NCI-H226 (cell line): ENCODE data around the gene PLAGL1.
"Not testable (repeated sequence)": the region's sequence is repeated elsewhere in the genome, so short reads cannot be mapped to it uniquely, and the experiment has no call there.

Source experiments
- DNase-seq: peaks from one replicate; pipeline ENCODE4 v3.0.0-alpha.2; 2015

The PLAGL1 gene

DNA sequence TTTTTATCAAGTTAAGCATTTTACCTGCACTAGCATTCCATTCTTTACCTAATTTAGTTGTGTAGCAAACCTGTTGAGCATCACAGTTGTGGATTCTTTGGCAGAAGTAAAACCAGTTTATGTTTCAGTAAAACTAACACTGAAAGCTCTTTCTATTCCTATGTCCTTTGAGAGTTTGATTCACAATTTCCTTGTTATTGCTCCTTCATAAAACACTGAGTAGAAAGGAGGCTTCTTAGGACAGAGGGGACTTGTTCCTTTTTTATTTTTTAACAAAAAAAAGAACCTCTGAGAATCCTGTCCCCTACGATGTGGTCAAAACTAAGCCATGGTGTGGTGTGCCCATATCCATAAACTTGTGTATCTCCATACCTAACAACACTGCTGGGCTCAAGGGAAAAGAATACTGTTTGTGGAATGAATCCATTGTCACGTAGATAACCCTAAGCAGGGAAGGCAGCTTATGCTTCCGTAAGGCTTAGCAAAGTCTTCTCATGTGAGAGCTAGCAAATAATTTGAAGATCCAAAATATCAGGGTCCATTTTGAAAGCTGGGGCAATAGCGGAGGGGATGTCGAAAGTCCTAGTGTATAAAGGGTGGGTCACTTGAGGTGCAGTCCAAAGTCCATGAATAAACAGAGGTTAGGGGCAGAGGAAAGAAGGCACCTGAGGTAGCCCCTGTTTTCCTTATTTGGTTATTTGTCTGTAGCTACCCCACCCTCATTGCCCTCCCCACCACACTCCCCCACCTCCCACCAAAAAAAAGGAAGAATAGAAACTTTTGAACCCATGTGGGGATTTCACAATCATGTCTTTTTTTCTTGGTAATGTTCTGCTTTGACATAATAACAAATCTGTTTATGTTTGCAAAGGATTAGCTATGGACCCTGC is 71.0 kb downstream of the PLAGL1 start:
- DNase-seq = no peak

DNA sequence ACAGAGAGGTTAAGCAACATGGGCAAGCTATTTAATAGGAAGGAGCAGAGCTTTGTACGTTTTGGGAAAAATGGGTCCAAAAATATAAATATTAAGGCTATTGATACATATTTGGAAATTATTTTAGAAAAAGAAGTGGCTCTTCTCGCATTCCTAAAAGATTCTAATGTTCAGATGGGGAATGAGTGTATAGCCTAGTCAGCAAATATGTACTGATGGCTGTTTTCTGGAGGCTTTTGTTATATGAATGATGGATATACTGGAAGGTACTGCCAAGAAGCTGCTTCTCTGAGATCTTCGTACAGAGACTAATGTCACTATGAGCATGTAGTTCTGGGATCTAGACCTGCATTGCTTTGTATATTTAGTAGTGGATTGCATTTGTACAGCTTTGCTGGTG is 71.7 kb downstream of the PLAGL1 start:
- DNase-seq = no peak

DNA sequence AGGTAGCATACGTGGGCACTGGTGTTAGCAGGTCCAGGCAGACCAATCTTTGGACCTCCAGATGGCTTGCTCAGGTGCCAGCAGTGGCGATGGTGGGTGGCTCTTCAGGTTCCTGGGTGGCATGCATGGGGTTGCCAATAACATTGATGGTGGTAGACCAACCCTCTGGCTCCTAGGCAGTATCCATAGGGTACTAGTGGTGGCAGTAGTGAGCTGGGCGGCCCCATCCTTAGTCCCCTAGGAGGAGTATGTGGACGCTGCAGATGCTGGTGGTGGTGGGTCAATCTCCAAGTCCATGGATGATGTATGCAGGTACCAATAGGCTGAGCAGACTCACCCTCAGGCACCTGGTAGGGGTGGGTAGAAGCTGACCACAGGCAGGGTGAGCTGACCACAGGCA is 73.2 kb downstream of the PLAGL1 start:
- DNase-seq = no peak

DNA sequence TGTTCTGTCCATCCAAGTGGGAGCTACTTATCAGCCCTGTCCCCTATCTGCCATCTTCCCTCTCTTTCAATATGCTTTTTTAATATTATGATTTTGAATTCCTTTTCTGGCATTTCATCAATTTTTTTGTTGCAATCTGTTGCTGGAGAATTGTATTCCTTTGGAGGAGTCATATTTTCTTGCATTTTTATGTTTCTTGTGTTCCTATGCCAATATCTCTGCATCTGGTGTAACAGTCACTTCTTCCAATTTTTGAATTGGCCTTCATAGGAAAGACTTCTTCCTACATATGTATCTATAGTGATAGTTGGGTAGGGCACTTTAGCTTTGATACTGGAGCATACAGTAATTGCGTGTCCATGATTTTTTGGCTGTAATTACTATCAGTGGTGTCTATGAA is 73.7 kb downstream of the PLAGL1 start:
- DNase-seq = no peak

DNA sequence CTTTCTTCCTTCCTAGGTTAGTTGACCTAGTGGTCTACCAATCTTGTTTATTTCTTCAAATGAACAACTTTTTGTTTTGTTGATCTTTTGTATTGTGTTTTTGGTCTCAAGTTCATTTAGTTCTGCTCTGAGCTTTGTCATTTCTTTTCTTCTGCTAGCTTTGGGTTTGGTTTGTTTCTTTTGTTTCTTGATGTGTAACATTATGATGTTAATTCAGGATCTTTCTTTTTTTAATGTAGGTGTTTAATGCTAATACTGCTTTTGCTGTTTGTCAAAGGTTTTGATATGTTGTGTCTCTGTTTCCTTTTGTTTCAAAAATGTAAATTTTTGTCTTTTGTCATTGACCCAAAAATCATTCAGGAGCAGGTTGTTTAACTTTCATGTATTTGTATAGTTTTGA is 78.1 kb downstream of the PLAGL1 start:
- no peak for DNase-seq

DNA sequence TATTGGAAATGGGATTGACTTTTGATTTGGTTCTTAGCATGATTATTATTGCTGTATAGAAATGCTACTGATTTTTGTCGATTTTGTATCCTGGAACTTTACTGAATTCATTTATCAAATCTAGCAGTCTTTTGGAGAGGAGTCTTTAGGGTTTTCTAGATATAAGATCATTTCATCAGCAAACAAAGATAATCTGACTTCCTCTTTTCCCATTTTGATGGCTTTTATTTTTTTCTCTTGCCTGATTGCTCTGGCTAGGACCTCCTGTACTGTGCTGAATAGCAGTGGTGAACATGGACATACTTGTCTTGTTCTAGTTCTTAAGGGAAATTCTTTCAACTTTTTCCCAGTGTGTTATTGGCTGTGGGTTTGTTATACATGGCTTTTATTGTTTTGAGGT is 79.2 kb downstream of the PLAGL1 start:
- DNase-seq = no peak

DNA sequence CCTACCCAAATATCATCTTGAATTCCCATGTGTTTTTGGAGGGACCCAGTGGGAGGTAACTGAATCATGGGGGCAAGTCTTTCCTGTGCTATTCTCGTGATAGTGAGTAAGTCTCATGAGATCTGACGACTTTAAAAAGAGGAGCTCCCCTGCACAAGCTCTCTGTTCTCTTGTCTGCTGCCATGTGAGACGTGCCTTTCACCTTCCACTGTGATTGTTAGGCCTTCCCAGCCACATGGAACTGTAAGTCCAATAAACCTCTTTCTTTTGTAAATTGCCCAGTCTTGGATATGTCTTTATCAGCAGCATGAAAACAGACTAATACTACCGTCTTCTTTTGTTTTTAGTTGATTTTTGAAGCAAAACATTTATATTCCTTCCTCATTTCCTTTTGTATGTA is 91.0 kb downstream of the PLAGL1 start:
- not testable (repeated sequence) for DNase-seq

DNA sequence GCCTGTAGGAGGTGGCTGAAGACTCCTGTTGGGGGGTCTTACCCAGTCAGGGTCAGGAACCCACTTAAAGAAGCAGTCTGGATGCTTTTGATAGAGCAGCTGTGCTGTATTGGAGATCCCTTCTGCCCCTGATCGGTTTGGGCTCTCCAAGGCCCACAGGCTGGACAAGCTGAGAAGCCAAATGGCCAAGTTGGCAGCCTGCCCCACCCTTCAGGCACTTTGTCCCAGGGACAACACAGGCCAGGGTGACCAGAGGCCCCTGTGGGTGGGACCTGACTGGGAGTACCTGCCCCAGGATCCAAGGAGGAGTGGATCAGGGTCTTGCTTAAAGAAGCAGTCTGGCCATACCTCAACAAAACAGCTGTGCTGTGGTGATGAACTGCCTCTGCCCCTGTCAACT is 95.4 kb downstream of the PLAGL1 start:
- no peak for DNase-seq

DNA sequence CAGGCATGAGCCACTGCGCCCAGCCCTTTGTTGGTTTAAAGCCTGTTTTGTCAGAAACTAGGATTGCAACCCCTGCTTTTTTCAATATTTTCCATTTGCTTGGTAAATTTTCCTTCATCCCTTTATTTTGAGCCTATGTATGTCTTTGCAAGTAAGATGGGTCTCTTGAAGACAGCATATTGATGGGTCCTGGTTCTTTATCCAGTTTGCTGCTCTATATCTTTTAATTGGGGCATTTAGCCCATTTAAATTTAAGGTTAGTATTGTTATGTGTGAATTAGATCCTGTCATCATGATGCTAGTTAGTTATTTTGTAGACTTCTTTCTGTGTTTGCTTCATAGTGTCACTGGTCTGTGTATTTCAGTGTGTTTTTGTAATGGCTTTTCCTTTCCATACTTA is 97.0 kb downstream of the PLAGL1 start:
- DNase-seq = no peak

DNA sequence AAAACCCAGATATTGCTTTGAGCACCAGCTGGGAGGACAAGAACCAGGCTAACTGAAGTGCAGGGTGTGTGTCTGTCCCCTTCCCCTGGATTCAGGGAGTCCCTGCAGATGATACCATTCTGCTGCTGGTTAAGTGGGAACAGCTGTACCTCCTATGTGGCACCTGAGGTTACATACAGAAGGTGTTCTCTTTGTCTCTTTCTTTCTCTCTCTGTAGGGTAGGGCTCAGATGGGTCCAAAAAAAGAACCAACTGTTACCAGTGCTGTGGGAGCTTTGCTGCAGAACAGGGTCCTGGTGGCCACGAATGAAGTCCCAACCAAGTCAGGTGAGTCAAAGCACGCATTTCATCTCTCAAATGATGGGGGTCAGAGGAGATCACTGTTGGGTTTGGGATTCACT is 105.2 kb downstream of the PLAGL1 start:
- DNase-seq = no peak

DNA sequence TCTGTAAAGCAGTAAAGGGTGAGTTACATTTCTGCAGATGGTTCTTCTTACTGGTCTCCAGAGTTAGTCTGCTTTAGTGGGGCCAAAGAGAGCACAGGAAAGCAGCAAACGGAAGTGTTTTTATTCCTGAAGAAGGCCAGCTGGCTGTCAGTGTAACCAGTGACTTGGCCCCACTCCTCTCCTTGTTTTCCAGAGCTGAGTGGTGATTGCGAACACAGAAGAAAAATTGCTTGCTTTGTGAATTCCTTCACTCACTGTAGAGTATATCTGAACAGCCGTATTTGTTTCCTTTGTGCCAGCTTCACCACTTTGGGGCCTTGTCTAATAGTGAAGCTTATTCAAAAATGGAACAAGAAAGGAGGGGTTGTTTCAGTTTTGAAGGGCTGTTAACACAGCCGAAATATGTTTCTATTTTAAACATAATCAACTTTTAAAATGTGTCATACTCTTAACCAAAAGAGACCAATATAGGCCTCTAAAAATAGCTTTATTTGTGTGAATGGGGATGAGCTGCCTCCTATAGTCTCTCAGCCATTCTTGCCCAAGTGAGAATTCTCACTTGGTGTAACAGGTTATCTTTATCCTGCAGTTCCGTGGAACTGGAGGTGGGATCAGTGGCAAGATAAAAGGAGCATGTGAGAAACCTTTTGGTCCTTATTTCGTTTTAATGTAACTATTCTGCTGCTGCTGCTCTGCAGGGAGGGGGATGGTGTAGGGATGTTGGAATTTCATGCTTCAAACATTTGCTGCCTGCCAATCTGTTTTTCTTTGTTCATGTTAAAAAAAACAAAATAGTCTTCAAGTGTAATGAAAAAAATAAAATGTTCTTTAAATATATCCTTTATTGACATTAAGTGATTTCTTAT is 105.9 kb downstream of the PLAGL1 start:
- DNase-seq = no peak

DNA sequence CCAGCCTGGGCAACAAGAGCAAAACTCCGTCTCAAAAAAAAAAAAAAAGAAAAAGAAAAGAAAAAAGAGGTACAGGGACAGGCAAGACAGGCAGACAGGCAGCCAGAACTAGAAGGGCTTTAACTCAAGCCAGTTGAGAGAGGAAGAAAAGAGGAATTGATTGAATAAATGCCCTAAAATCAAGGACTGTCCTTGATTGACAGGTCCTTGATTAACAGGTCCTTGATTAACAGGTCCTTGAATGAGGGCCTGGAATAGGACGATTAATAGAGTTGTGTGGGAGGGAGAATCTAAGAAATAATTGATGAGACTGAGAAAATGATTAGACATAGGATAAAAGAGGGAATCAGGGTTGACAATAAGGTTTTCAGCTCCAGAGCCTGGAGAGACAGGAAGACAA is 107.7 kb downstream of the PLAGL1 start:
- no peak for DNase-seq

DNA sequence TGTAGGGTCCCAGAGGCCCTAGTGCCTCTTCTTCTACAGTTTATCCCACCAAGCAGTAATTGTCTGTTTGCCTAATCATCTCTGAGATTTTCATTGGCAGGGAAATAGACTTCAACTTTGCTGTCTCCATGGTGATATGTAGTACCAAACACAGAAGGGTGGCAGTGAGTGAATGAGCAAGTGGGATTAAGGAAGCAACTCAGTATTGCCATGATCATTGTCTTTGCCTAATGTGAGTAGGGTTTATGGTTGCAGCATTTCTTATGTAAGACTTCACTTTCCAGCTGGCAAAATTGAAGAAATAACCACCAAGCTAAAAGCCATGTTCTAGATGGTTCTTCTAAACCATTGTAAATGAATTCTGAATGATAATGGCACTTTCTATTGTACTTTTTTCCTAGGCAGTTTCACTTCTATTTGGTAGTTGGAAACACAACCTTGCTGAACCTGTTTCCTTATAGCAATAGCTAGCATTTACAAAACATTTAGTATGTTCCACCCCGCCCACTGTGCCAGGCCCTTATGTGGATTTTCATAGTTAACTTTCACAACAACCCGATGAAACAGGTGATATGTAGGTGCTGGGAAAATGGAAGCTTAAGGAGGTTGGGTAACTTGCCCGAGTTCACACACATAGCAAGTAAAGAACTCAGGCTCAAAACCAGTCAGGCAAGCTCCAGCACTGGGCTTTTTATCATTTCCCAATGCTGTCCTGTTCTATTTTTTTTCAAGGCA is 111.8 kb downstream of the PLAGL1 start:
- no peak for DNase-seq

DNA sequence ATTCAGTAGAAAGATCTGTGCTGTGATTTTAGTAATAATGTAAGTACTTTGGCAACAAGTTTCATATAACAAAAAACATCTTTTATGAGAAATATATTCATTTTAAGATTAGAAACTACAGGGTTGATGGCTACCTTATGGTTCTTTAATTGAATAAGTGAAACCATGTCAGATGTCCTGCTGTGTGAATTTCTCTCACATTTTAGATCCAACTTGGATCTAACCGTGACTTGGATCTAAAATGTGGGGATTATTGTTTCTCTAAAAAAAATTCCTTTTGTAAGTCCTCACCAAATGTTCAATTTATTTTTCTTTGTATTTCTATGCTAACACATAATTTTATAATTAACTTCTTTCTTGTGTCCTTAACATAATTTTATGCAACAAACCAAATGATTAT is 113.4 kb downstream of the PLAGL1 start:
- no peak for DNase-seq
